HL-60 (cell line): ENCODE measurements around the gene TENM3.

ENCODE experiments used
- GABPA ChIP-seq: IDR thresholded peaks from 2 replicates; pipeline ENCODE4 v1.6.1; 2012; ENCODE audit warnings: low read depth
- POLR2AphosphoS5 ChIP-seq: IDR thresholded peaks from 2 replicates; pipeline ENCODE4 v1.6.1; 2012; ENCODE audit warnings: low read depth
- SPI1 ChIP-seq: IDR thresholded peaks from 2 replicates; pipeline ENCODE4 v1.6.1; 2012; ENCODE audit warnings: low read depth, mild to moderate bottlenecking, borderline replicate concordance
- TF ChIP-seq, protein P1 (sequence below): IDR thresholded peaks from one replicate; pipeline ENCODE4 v1.5.1; 2011; ENCODE audit warnings: low read length, control low read depth, inconsistent platforms; ENCODE audit not compliant: insufficient read depth

DNA sequence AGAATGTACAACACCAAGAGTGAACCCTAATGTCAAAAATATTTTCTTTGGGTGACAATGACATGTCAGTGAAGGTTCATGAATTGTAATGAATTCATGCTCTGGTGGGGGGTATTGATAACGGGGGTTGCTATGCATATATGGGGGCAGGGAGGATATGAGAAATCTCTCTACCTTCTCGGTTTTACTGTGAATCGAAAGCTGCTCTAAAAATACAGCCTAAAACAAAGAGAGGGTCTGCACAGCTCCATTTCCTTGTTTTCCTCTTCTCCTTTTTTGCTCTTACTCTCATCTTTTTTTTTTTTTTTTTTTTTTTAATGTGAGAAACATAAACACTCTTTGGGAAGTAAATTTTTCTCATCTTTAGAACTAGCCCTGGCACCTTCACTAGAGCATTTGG lies 588.2 kb downstream of the TENM3 start:
- TF ChIP-seq, protein P1, sequence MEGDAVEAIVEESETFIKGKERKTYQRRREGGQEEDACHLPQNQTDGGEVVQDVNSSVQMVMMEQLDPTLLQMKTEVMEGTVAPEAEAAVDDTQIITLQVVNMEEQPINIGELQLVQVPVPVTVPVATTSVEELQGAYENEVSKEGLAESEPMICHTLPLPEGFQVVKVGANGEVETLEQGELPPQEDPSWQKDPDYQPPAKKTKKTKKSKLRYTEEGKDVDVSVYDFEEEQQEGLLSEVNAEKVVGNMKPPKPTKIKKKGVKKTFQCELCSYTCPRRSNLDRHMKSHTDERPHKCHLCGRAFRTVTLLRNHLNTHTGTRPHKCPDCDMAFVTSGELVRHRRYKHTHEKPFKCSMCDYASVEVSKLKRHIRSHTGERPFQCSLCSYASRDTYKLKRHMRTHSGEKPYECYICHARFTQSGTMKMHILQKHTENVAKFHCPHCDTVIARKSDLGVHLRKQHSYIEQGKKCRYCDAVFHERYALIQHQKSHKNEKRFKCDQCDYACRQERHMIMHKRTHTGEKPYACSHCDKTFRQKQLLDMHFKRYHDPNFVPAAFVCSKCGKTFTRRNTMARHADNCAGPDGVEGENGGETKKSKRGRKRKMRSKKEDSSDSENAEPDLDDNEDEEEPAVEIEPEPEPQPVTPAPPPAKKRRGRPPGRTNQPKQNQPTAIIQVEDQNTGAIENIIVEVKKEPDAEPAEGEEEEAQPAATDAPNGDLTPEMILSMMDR, result no peak
- TF ChIP-seq POLR2AphosphoS5 (no peak), GABPA (no peak), SPI1 (no peak)
